Measurements from ENCODE around the gene GPBAR1. TPM values are rescaled to one million over a fixed set of nuclear protein-coding genes. Genes with fewer than 3 reads are reported as not detected.

The GPBAR1 gene
- total RNA-seq, 1 experiment from 2014 or later, result 0.29 TPM

DNA sequence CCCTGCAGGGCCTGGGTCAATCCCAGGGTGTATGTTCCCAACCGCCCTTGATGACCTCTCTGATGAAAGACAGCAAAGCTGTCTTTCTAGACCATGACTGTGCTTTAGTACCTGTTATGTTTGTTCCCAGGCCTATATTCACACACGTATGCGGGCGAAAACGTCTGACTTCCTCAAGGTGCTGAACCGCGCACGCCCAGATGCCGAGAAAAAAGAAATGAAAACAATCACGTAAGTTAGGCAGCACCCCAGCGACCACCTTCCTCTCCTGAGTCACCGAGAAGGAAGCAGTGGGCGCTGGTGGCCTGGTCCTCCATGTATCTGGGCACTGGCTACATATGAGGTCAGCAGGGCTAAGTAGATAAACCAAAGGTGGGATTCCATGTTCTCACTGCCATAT, 11.1 kb upstream of the GPBAR1 start:
- intact Hi-C loops (cut with micrococcal nuclease; ENCODE audit: unreplicated experiment), result no loop called here
- H3K36me3 ChIP-seq (ENCODE audit: control insufficient read depth, insufficient read depth, low read length), result peaks cover 16% of the 10 kb centered on the region
- ChIA-PET CTCF (no interaction called here), POLR2A (no interaction called here)
- Mint-ChIP-seq H3K27ac (ENCODE audit: unreplicated experiment) (no peak overlapping the region), H3K36me3 (ENCODE audit: insufficient read depth, unreplicated experiment) (peaks cover 98% of the 10 kb centered on the region), H3K9me3 (ENCODE audit: unreplicated experiment) (no peaks in the 10 kb centered on the region), H3K27me3 (ENCODE audit: insufficient read depth, unreplicated experiment) (no peaks in the 10 kb centered on the region), H3K4me3 (ENCODE audit: unreplicated experiment) (no peak overlapping the region), H3K4me1 (ENCODE audit: low read depth, unreplicated experiment) (peaks cover 4% of the 10 kb centered on the region)
- H3K9me3 ChIP-seq, result no peaks in the 10 kb centered on the region
- H3K4me1 ChIP-seq, result no peaks in the 10 kb centered on the region
- BruUV-seq (replicated peaks), result no TSS peak
- H3K4me3 ChIP-seq (ENCODE audit: low read depth, low read length), result no peak overlapping the region
- no peak for DNase-seq
- no peak for TF ChIP-seq CTCF (IDR thresholded peaks at IDR 0.05; ENCODE audit: insufficient read depth in 1 of 2, low read depth in 1 of 2, low read length in 1 of 2, severe bottlenecking in 1 of 2, unreplicated experiment in 1 of 2)
- no peaks in the 10 kb centered on the region for H3K27me3 ChIP-seq (replicated peaks; ENCODE audit: control insufficient read depth, insufficient read depth, low read length)

GRCh38 chr2:218252509-218253231, 8.1 kb upstream of the GPBAR1 start:
- H3K4me3 Mint-ChIP-seq (ENCODE audit: unreplicated experiment), result no peak overlapping the region
- H3K9me3 ChIP-seq, result no peaks in the 10 kb centered on the region
- CTCF ChIA-PET, result interaction anchor here (0.6 to 1.1 kb wide), 2 partner anchors 22 to 147 kb away, joined by 3 read pairs; partner anchors contain the start of gene CTDSP1
- H3K36me3 Mint-ChIP-seq (ENCODE audit: insufficient read depth, unreplicated experiment), result peaks cover 90% of the 10 kb centered on the region
- no peaks in the 10 kb centered on the region for H3K4me1 Mint-ChIP-seq (ENCODE audit: low read depth, unreplicated experiment)
- H3K4me3 ChIP-seq (ENCODE audit: low read depth, low read length), result no peak overlapping the region
- peak in 1 of 2 experiments; percentile 21 for DNase-seq
- POLR2A ChIA-PET, result interaction anchor here (1.0 kb wide), 1 partner anchor 14 kb away, joined by 3 read pairs; no protein-coding TSS in a partner anchor
- peaks cover 10% of the 10 kb centered on the region for H3K36me3 ChIP-seq (ENCODE audit: control insufficient read depth, insufficient read depth, low read length)
- no peak overlapping the region for H3K27ac Mint-ChIP-seq (ENCODE audit: unreplicated experiment)
- no peaks in the 10 kb centered on the region for H3K27me3 ChIP-seq (replicated peaks; ENCODE audit: control insufficient read depth, insufficient read depth, low read length)
- BruUV-seq (replicated peaks), result no TSS peak
- no peaks in the 10 kb centered on the region for H3K27me3 Mint-ChIP-seq (ENCODE audit: insufficient read depth, unreplicated experiment)
- H3K9me3 Mint-ChIP-seq (ENCODE audit: unreplicated experiment), result no peaks in the 10 kb centered on the region
- TF ChIP-seq CTCF (IDR thresholded peaks at IDR 0.05; ENCODE audit: insufficient read depth in 1 of 2, low read depth in 1 of 2, low read length in 1 of 2, severe bottlenecking in 1 of 2, unreplicated experiment in 1 of 2), result no peak
- H3K4me1 ChIP-seq, result no peaks in the 10 kb centered on the region
- intact Hi-C loops (cut with micrococcal nuclease; ENCODE audit: unreplicated experiment), result no loop called here

DNA sequence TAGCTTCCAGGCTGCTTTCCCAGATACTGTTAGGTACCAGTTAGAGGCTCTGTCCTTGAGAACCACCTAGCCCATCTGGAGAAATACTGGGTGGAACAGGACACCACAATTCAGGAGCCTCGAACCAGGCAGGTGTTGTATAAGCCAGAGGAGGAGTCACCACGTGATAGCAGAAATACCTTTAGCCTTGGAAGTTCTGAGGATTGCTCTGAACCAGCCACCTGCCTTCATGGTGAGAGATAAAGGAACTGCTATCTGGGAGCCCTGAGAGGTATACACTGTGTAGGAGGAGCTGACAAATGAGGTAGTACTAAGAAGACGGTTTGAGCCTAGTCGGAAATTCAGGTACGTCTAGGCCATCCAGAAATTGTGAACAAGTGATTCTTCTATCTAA, 7.6 kb upstream of the GPBAR1 start:
- POLR2A ChIA-PET, result interaction anchor here (1.0 kb wide), 1 partner anchor 14 kb away, joined by 3 read pairs; no protein-coding TSS in a partner anchor

More for the DNA sequence above, 7.6 kb upstream of the GPBAR1 start:
- no peak overlapping the region for H3K27ac Mint-ChIP-seq (ENCODE audit: unreplicated experiment)
- no peak for TF ChIP-seq CTCF (IDR thresholded peaks at IDR 0.05; ENCODE audit: insufficient read depth in 1 of 2, low read depth in 1 of 2, low read length in 1 of 2, severe bottlenecking in 1 of 2, unreplicated experiment in 1 of 2)
- H3K9me3 ChIP-seq, result no peaks in the 10 kb centered on the region
- no peak overlapping the region for H3K4me3 Mint-ChIP-seq (ENCODE audit: unreplicated experiment)
- BruUV-seq (replicated peaks), result no TSS peak
- DNase-seq, result peak in 1 of 2 experiments; percentile 27
- H3K36me3 Mint-ChIP-seq (ENCODE audit: insufficient read depth, unreplicated experiment), result peaks cover 87% of the 10 kb centered on the region
- no peak overlapping the region for H3K4me3 ChIP-seq (ENCODE audit: low read depth, low read length)
- no peaks in the 10 kb centered on the region for H3K27me3 ChIP-seq (replicated peaks; ENCODE audit: control insufficient read depth, insufficient read depth, low read length)
- no peaks in the 10 kb centered on the region for H3K4me1 ChIP-seq
- H3K9me3 Mint-ChIP-seq (ENCODE audit: unreplicated experiment), result no peaks in the 10 kb centered on the region
- intact Hi-C loops (cut with micrococcal nuclease; ENCODE audit: unreplicated experiment), result no loop called here
- CTCF ChIA-PET, result interaction anchor here (1.1 kb wide), 1 partner anchor 22 kb away, joined by 3 read pairs; no protein-coding TSS in a partner anchor
- H3K27me3 Mint-ChIP-seq (ENCODE audit: insufficient read depth, unreplicated experiment), result no peaks in the 10 kb centered on the region
- no peaks in the 10 kb centered on the region for H3K4me1 Mint-ChIP-seq (ENCODE audit: low read depth, unreplicated experiment)
- H3K36me3 ChIP-seq (ENCODE audit: control insufficient read depth, insufficient read depth, low read length), result peaks cover 10% of the 10 kb centered on the region
